HG02642 (cell line): ENCODE results near the gene MAP3K21.

Experiments
- ATAC-seq: cut with Tn5 transposase; IDR thresholded peaks from one replicate; pipeline ENCODE4 v1.9.1; 2021; ENCODE audit warnings: mild to moderate bottlenecking; ENCODE audit not compliant: unreplicated experiment, poor library complexity

MAP3K21 gene

GRCh38 chr1:233357595-233358397, 30.3 kb downstream of the MAP3K21 start:
- no peak for ATAC-seq

- ATAC-seq: no peak
These were observed 31.9 kb downstream of the MAP3K21 start for GRCh38 chr1:233359431-233359830.

GRCh38 chr1:233359905-233360304, 32.4 kb downstream of the MAP3K21 start:
- ATAC-seq: no peak

GRCh38 chr1:233360525-233361102, 33.1 kb downstream of the MAP3K21 start:
- ATAC-seq: no peak

- ATAC-seq: no peak
These were observed 34.4 kb downstream of the MAP3K21 start for GRCh38 chr1:233361876-233362275.

- ATAC-seq: no peak
These were observed 35.2 kb downstream of the MAP3K21 start for GRCh38 chr1:233362743-233363142.

GRCh38 chr1:233364026-233364425, 36.5 kb downstream of the MAP3K21 start:
- ATAC-seq: no peak

- no peak for ATAC-seq
These were observed 37.4 kb downstream of the MAP3K21 start for GRCh38 chr1:233364695-233365539.

GRCh38 chr1:233366575-233366974, 39.1 kb downstream of the MAP3K21 start:
- ATAC-seq: no peak

- no peak for ATAC-seq
These were observed 39.7 kb downstream of the MAP3K21 start for GRCh38 chr1:233367057-233367803.

- no peak for ATAC-seq
These were observed 40.7 kb downstream of the MAP3K21 start for GRCh38 chr1:233368106-233368788.

GRCh38 chr1:233368789-233369130, 41.2 kb downstream of the MAP3K21 start:
- ATAC-seq: no peak

GRCh38 chr1:233372218-233373120, 44.9 kb downstream of the MAP3K21 start:
- ATAC-seq: no peak

- no peak for ATAC-seq
These were observed 45.7 kb downstream of the MAP3K21 start for GRCh38 chr1:233373226-233373625.

- ATAC-seq: no peak
These were observed 48.1 kb downstream of the MAP3K21 start for GRCh38 chr1:233375653-233376052.

- ATAC-seq: no peak
These were observed 49.0 kb downstream of the MAP3K21 start for GRCh38 chr1:233376382-233377110.

- peak; percentile 69 for ATAC-seq
These were observed 52.4 kb downstream of the MAP3K21 start for GRCh38 chr1:233379869-233380438.

- ATAC-seq: no peak
These were observed 54.3 kb downstream of the MAP3K21 start for GRCh38 chr1:233381806-233382205.
